NCI-H748 (cell line): Measurements from ENCODE around the gene CRLF1.

ENCODE experiments used
- DNase-seq: peaks from one replicate; lab custom pipeline; 2025; ENCODE audit not compliant: unreplicated experiment; lab: John Stamatoyannopoulos, UW

Gene CRLF1

GRCh38 chr19:18636183-18636968, 29.8 kb upstream of the CRLF1 start:
- peak; percentile 92 for DNase-seq

- no peak for DNase-seq
These were observed 29.2 kb upstream of the CRLF1 start for GRCh38 chr19:18635831-18636182.

- DNase-seq: peak; percentile 9
These were observed 28.2 kb upstream of the CRLF1 start for GRCh38 chr19:18634612-18635297.

DNA sequence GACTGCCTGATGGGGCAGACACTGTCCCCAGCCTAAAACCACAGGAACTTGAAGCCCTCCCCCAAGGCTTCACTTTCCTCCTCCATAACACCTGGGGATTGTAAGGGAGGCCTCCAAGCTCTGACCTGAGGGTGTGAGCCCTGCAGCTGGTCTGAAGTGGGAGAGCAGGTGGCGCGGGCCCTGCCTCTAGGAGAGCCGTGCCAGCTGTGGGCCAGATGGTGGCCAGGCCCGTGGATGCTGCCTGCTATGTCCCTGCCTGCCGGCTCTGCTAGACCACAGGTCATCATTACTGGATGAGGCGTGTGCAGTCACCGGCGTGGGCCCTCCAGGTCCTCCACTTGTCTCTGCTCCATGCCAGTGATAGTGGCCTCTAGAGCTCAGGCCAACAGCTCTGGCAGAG, 26.7 kb upstream of the CRLF1 start:
- DNase-seq: peak; percentile 27

GRCh38 chr19:18629166-18630088, 22.8 kb upstream of the CRLF1 start:
- peak; percentile 58 for DNase-seq

DNA sequence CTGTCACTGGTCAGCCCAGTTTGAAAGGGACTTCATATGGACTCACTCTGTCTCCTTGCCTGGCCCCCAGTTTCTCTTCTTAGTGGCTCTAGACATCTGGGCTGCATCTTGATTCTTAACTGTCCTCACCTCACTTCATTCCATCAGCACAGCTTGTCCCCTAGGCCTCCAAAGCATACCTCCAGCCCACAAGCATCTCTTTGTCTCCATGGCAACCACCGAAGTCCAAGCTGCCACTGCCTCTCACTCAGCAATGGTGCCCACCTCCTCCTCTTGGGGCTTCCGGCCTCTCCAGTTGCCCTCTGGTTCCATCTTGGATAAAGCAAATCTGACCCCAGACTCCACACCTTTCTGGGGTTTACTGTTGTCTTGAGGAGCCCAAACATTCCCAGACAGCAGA, 20.3 kb upstream of the CRLF1 start:
- peak; percentile 11 for DNase-seq

GRCh38 chr19:18620902-18621301, 14.3 kb upstream of the CRLF1 start:
- DNase-seq: peak; percentile 12

DNA sequence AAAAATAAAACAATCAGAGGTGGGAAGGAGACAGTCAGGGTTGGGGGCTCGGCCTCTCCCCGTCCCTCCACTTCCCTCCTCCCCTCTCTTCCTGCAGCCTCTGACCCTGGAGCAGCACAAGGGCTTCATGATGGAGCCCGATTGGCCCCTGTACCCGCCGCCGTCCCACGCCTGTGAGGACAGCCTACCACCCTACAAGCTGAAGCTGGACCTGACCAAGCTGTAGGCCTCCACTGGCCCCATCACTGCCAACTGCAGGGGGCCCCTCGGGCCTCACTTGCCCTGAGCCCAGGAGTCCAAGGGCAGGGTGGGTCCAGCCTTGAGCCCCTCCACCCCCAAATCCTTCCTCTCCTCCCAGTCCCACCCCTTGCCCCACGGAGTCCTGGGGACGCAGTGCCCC, 13.7 kb upstream of the CRLF1 start:
- DNase-seq: no peak

- DNase-seq: no peak
These were observed 11.6 kb upstream of the CRLF1 start for GRCh38 chr19:18618236-18618635.

- no peak for DNase-seq
These were observed 11.0 kb upstream of the CRLF1 start for GRCh38 chr19:18617562-18617961.

DNA sequence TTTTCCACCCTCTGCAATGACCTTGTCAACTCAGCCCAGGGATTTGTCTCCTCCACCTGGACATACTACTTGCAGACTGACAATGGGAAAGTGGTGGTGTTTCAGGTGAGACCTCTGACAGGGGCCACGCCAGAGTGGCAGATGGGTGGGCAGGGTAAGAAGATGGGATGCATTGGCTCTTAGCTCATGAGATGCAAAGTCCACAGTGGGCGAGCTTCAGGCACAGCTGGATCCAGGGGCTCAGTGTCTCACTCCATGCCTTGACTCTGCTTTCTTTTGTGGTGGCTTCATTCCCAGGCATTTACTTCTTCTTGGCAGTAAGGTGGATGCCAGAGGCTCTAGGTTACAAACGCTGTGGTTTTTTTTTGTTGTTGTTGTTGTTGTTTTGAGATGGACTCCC, 9.4 kb upstream of the CRLF1 start:
- DNase-seq: no peak

- DNase-seq: no peak
These were observed 7.1 kb upstream of the CRLF1 start for GRCh38 chr19:18613589-18614234.

- DNase-seq: peak; percentile 28
These were observed 6.4 kb upstream of the CRLF1 start, which contains the start of gene TMEM59L for GRCh38 chr19:18612772-18613588. TMEM59L (plus strand) TSS chr19:18612870; CDS start chr19:18612959, 89 bp downstream.

DNA sequence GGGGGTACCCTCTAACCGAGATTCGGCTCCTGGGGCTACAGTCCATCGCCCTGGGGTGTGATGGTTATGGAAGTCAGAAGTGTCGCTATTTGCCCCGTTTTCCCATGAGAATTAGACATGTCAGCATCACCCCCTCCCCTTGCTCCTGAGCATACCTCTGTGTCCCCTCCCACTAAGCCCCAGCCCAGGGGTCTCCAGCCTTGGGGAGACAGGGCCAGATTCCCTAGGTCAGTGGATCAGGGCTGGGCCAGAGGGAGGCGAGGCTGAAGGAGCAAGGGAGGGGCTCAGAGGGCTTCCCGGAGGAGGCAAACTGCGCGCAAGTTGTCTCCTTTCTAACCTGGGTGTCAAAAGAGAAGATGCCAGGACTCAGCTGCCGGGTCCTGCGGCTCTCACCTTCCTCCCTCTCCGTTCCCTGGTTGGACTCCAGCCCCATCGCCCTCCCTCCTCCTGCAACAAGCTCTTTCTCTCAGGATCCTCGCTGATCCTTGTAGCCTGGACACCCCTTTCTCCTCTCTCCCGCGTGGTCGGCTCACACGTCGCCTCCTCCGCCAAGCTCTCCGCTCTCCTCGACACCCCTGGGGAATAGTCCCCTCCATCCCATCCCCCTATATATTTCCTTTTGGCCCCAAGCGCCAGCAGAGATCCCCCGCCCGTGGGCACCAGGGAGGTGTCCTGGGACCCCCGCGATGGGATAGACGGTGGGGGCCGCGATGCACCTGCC, 5.6 kb upstream of the CRLF1 start:
- DNase-seq: peak; percentile 26

- peak; percentile 34 for DNase-seq
These were observed 4.9 kb upstream of the CRLF1 start for GRCh38 chr19:18611327-18612050.

DNA sequence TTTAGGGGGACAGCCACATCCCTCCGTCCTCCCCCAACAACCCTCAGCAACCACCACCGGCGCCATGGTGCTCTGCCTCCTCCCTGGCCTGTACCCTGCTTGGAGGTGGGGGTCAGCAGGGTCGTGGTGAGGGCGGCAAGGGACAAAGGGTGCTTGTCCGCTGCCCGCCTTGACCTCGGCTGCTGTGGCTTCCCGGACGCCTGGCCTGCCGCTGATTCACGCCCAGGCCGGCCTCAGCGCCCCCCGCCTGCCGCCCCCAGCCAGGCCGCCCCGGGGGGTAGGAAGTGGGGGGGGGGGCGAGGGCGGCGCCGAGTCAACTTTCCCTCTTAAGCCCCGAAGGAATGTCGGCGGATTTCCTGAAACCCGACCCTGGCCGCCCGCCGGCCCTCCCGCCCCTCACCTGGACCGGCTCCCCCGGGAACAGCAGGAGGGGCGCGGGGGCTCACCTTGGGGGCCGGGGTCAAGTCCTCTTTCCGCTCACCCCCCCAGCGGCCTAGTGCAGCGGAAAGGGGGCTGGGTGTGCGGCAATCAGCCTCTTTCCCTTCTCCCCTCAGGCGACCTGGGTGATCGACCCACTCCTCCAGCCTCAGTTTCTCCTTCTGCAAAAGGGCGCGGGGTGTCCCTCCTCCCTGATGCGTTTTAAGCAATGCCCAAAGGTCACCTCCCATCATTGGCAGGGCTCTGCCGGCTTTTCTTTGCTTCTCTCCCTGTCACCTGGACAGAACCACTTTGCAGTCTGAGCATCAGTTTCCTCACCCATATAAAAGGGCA, 4.1 kb upstream of the CRLF1 start:
- no peak for DNase-seq

DNA sequence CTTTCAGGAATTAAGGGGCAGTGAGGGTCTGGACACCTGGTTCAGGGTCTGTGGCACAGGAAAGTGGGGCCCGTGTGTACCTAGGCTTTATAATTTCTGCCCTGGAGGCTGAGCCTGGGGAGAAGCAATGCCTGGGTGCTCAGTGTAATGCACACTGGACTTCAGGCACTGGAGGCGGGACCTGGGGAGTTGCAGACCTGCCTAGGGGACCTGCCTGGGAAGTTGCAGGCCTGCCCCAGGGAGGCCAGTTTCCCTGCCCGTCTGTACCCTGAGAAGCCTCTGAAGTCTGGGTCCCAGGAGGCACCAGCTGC, 3.6 kb upstream of the CRLF1 start:
- DNase-seq: no peak

DNA sequence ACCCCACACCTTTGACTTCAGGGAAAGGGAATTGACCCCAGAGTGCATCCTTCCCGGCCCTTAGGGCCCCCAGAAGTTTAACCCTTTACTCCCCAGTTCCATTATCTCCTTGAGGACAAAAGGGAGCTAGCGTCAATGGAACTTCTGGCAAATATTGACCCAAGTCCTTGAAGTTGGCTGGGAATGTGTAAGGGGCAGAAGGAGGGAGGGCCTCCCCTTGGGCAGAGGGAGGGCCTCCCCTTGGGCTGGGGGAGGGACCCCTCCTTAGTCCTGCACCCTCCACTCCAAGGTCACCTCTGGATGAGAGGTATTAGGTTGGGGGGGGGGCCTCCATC, 3.1 kb upstream of the CRLF1 start:
- DNase-seq: no peak
